Esophagus squamous epithelium (tissue), 5 donors: ENCODE results near the gene LRRC41. TPM values are rescaled to one million over a fixed set of nuclear protein-coding genes. Genes with fewer than 3 reads are reported as not detected.
A peak's percentile ranks its signal among the peaks of the same experiment; 100 is the strongest.

ENCODE experiments used
- DNase-seq: peaks from one replicate; lab custom pipeline; 2025; lab: John Stamatoyannopoulos, UW
- H3K27ac ChIP-seq, 4 donors: fragments of 200-600 bp; sonication (generic); one replicate each; pipeline ENCODE4 v1.5.1; 2016 to 2019; ENCODE audit warnings: mild to moderate bottlenecking in 1 of 4
- H3K27me3 ChIP-seq, 4 donors: fragments of 200-600 bp; sonication (generic); 1 replicate in 3 of 4; 2 replicates in 1 of 4; pipeline versions ENCODE4 v1.5.1 to v1.6.0; 2017 to 2021; ENCODE audit warnings: antibody characterized with exemption in 1 of 4
- H3K36me3 ChIP-seq, 3 donors: fragments of 200-600 bp; sonication (generic); one replicate each; pipeline ENCODE4 v1.5.1; 2016 to 2019
- H3K4me1 ChIP-seq, 3 donors: fragments of 200-600 bp; sonication (generic); one replicate each; pipeline ENCODE4 v1.5.1; 2017 to 2019
- H3K4me3 ChIP-seq, 4 donors: fragments of 200-600 bp; sonication (generic); 1 replicate in 3 of 4; 2 replicates in 1 of 4; pipeline ENCODE4 v1.5.1; 2016 to 2019; ENCODE audit warnings: mild to moderate bottlenecking in 2 of 4, moderate library complexity in 1 of 4
- H3K9me3 ChIP-seq, 3 donors: fragments of 200-600 bp; sonication (generic); one replicate each; pipeline ENCODE4 v1.5.1; 2016 to 2019
- CTCF ChIP-seq, 6 experiments: fragments of 450-650 bp in 4 of 6; fragments of 200-600 bp in 2 of 6; sonication (generic) in 2 of 6; IDR thresholded peaks; one replicate each; pipeline ENCODE4 v1.5.1; 2016 to 2019; ENCODE audit warnings: antibody characterized with exemption in 6 of 6, mild to moderate bottlenecking in 4 of 6, moderate library complexity in 4 of 6
- POLR2A ChIP-seq, 4 donors: fragments of 450-650 bp; IDR thresholded peaks; one replicate each; pipeline ENCODE4 v1.6.1; 2017; ENCODE audit warnings: antibody characterized with exemption in 4 of 4, mild to moderate bottlenecking in 4 of 4, moderate library complexity in 3 of 4
- WGBS, 2 donors: methylation state at CpG; one replicate each; pipeline ENCODE4 v1.1.5; 2018; 5-methylcytosine and 5-hydroxymethylcytosine counted together
- intact Hi-C: fragments of 100-400 bp; cut with DNase I; formaldehyde crosslinking; loops from one replicate; pipeline ENCODE4 v1.15.0; 2022
- total RNA-seq, 4 donors: library from RNA; depleted of rRNA; stranded (reverse); fragments of >200 nt; gene quantifications; one replicate each; pipeline ENCODE4 v1.1.0, GENCODE V29; 2016
- donor health status: DM: yes; HTN: yes; CAD: no.

LRRC41 gene
- total RNA-seq, 4 donors from 2014 or later = 44.1 to 66.4 (median 57.6) TPM

GRCh38 chr1:46263146-46263545 lies 40.3 kb downstream of the LRRC41 start:
- Histone ChIP-seq H3K27me3 (no peaks in the 10 kb centered on the region), H3K9me3 (no peaks in the 10 kb centered on the region), H3K4me1 (no peaks in the 10 kb centered on the region), H3K27ac (no peak overlapping the region), H3K4me3 (no peak overlapping the region), H3K36me3 (peaks cover 0 to 36% (median 0%) of the 10 kb centered on the region in 3 donors)
- 83 to 86% methylated on average over 2 of the region's 2 CpGs for WGBS, 2 donors
- intact Hi-C loops = no loop called here
- TF ChIP-seq CTCF (IDR thresholded peaks at IDR 0.05) (no peak), POLR2A (IDR thresholded peaks at IDR 0.05) (no peak)
- DNase-seq = no peak

GRCh38 chr1:46262508-46262907 lies 40.9 kb downstream of the LRRC41 start:
- no peak overlapping the region for H3K4me3 ChIP-seq
- no peak for DNase-seq
- no peaks in the 10 kb centered on the region for H3K4me1 ChIP-seq
- WGBS, 2 donors = 88 to 91% methylated on average over 1 of the region's 1 CpG
- intact Hi-C loops = no loop called here
- peaks cover 0 to 33% (median 0%) of the 10 kb centered on the region in 3 donors for H3K36me3 ChIP-seq
- TF ChIP-seq CTCF (IDR thresholded peaks at IDR 0.05) (no peak), POLR2A (IDR thresholded peaks at IDR 0.05) (no peak)
- no peaks in the 10 kb centered on the region for H3K27me3 ChIP-seq
- no peaks in the 10 kb centered on the region for H3K9me3 ChIP-seq
- H3K27ac ChIP-seq = no peak overlapping the region

- H3K4me1 ChIP-seq = no peaks in the 10 kb centered on the region
- 95 to 97% methylated on average over 2 of the region's 2 CpGs for WGBS, 2 donors
- no peak overlapping the region for H3K27ac ChIP-seq
Observed at GRCh38 chr1:46256523-46256922, 46.9 kb downstream of the LRRC41 start.

GRCh38 chr1:46254668-46255067 lies 48.7 kb downstream of the LRRC41 start:
- intact Hi-C loops = no loop called here
- no peak overlapping the region for H3K27ac ChIP-seq
- no peaks in the 10 kb centered on the region for H3K27me3 ChIP-seq
- no peaks in the 10 kb centered on the region for H3K4me1 ChIP-seq
- H3K36me3 ChIP-seq = no peaks in the 10 kb centered on the region
- no peak for DNase-seq
- WGBS, 2 donors = 73 to 98% methylated on average over 2 to 3 of the region's 5 CpGs
- H3K9me3 ChIP-seq = no peaks in the 10 kb centered on the region
- H3K4me3 ChIP-seq = no peak overlapping the region
- TF ChIP-seq POLR2A (IDR thresholded peaks at IDR 0.05) (no peak), CTCF (IDR thresholded peaks at IDR 0.05) (no peak)

More at GRCh38 chr1:46256523-46256922, 46.9 kb downstream of the LRRC41 start:
- intact Hi-C loops = no loop called here
- H3K4me3 ChIP-seq = no peak overlapping the region
- H3K9me3 ChIP-seq = no peaks in the 10 kb centered on the region
- peaks cover 0 to 5% (median 0%) of the 10 kb centered on the region in 3 donors for H3K36me3 ChIP-seq
- TF ChIP-seq CTCF (IDR thresholded peaks at IDR 0.05) (no peak), POLR2A (IDR thresholded peaks at IDR 0.05) (no peak)
- no peaks in the 10 kb centered on the region for H3K27me3 ChIP-seq
- no peak for DNase-seq

GRCh38 chr1:46248122-46248920 lies 55.1 kb downstream of the LRRC41 start:
- Histone ChIP-seq H3K4me3 (peak overlapping the region; percentile 44 to 84 (median 66)), H3K36me3 (no peaks in the 10 kb centered on the region), H3K27me3 (no peaks in the 10 kb centered on the region), H3K27ac (peak overlapping the region in 3 of 4 donors; percentile 55 to 63 (median 55)), H3K4me1 (peaks cover 4 to 35% (median 7%) of the 10 kb centered on the region in 3 donors), H3K9me3 (no peaks in the 10 kb centered on the region)
- TF ChIP-seq POLR2A (IDR thresholded peaks at IDR 0.05) = no peak
- no peak for TF ChIP-seq CTCF (IDR thresholded peaks at IDR 0.05)
- intact Hi-C loops = no loop called here
- no peak for DNase-seq
- WGBS, 2 donors = 2% methylated on average over 6 to 7 of the region's 7 CpGs
